Stimulated activated CD8-positive, alpha-beta memory T cell treated with anti-CD3 and anti-CD28 coated beads, Interleukin-7, amount 100 ng/mL, for 4 hours (primary cell): ENCODE results near the gene RBM18.

Source experiments
- DNase-seq, 2 donors: peaks; one replicate each; pipeline ENCODE4 v3.0.0-alpha.2; 2020; ENCODE audit warnings: low read depth in 2 of 2

The RBM18 gene

DNA sequence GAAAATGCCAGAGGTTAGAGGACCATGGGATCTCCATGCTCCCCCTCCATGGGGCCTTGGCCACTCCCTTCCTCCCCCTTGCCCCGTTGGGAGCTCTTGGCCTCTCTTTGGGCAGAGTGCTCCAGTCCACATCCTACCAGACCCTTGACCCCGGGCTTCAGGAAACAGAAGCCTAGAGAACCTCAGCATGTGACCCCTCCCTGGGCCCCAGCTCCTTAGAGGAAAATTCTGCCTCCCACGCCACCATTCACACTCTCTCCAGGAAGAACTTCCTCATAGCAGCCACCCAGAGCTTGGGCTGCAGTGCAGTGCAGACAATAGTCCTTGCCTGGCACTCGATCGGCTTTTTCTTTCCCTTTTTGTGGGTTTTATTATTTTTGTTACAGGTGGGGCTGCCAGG, 41.8 kb downstream of the RBM18 start:
- DNase-seq = no peak

DNA sequence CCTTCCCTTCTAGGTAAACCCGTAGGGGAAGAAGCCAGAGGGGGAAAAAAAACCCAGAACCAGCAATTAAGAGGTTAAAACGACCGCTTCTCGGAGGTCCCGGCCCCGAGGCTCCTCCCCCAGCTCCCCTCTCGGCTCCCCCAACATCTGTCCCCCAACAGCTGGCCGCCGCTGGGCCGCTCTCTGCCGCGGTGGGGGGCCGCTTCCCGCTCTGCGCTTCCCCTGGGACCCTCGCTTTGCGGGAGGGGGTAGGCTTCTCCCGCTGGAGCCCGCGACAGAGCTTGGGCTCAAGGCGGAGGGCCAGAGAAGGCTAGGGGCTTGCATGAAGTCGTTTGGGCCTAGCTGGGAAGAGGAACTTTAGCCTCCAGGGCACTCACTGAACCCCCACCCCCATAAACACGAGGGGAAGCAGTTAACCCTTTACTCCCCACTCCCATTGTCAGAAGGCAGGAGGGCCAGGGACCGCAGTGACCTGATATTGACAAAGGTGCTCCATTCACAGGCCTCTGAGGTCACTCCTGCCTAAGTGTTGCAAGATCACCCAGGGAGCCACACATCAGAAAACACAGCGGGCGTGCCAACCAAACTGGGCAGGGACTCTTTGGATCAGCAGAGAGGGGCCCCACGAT, 43.3 kb downstream of the RBM18 start:
- DNase-seq = no peak

DNA sequence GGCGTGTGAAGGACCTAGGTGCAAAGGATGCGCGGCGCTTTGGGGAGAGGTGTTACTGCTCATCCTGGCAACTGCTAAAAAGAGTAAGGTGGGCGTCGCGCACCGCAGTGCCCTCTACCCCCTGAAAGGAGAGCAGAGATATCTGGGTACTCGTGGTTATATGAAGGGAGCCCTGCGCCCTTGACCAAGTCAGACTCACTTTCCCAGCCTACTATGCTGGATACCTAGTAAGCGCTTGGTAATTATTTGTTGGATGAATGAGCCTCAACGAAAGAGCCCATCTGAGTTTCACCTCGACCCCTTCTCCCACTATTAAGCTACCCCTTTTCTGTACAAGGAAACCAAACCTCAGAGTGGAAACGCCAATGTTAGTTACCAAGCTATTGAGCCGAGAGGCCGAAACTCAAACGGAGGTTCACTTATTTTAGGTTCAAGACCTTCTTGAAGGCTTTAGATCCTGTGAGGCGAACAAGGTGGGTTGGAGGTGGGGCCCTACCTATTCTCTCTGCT, 43.9 kb downstream of the RBM18 start:
- DNase-seq = no peak

DNA sequence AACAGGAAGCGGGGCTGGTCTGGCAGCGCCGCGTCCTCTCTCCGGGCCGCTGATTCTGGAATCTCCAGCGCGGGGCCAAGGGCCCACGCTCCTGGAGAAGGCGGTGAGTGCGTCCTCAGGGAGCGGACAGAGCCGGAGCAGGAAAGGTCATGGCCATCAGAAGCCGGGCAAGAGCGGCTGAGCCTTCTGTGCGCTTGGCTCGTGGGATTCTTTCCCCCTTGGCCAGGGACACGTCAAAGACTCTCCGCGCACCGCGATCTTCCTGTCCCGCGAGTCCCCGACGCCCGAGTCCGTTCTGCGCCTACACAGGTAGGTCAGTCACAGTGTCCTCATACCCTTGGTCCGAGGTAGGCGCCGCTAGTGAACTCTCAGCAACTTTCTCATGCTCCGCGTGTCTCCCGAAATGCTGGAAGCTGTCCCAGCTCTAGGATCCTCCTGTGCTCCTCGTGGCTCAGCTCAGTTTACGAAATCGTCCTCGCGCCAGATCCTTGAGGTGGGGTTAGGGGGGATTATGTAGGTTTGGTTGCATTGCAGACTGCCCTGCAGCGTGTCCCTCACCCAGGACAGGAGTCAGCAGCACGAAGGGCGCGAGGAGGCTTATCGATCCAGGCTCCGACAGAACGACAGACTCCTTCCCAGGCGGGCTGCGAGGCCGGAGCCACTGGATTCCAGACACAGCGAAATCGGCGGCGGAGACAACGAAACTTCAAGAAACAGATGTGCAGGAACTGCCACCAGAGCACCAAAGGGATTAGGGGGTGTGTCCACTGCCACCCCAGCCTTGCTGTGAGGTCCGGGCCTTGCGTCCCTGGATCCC, 44.6 kb downstream of the RBM18 start:
- DNase-seq = no peak

DNA sequence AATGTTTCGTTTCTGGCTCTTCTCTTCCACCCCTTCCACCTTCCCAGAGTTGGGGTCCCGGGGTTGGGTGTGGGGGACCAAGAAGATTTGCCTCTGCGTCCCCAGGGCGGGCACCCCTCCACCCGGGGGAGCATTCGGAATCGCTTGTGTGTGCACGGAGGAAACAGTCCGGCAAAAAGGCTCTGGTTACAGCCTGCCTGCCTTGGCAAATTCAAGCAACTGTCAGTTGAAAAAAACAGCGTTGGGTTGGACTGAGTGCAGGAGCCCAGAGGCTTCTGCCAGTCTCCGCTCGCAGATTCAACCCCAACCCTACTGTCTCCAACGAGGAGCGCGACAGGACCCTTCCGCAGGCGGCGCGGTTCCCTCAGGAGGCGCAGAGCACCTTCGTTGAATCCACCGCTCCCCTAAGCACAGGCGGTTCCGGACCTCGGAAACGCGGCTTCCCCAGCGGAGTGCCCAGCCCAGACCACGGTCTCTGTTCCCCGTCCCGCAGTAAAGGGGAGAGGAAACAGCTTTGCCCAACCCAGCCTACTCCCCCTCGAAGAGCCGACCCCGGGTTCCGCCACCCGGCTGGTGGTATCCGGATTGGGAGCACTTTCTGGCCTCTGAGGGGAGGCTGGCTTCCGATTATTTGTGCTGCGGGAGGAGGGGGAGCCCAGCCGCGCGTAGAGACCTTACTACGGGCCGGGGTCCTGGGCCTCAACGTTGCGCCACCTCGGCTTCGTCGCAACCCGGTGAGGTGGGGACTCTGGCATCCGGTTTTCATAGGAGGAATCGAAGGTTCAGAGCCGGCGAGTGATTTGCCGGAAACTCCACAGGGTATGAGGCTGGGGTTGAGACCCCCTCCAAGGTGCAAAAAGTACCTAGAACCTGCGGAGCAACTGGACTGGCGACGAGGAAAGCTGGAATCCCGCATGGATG, 45.4 kb downstream of the RBM18 start:
- DNase-seq = no peak

DNA sequence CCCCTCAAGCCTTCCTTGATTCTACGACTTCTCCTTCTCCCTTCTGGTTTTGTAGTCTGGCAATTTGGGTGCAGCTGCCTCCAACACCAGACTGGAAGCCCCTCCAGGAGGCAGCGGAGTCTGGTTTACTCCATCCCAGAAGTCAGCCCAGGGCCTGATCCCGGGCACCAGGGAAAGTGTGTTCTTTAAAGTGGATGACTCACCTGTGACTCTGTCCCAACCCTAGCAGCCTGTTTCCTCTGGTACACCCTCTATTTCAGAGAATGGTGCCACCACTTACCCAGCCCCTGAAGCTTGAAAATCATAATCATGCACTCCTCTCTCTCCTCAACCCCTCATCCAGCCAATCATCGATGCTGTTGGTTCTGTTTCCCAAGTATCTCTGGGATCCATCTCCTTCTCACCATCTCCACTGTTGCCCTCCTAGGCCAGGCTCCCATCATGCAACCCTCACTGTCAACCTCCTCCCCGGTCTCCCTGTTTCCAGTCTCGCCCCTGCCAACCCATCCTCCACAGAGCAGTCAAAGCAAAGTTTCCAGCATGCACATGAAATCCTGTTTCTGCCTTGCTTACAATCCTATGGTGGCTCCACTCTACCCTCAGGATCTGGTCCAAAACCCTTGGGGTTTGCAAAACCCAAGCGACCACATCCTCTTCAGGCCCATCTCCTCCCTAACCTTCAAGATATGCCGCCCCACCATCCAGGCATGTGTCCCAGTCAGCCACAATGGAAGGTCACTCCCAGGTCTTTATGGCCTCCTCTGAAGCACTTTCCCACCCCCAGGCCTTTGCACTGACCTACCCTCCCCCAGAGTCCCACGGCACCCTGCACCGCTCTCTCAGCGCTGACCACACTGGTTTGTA, 46.3 kb downstream of the RBM18 start:
- DNase-seq = no peak

GRCh38 chr9:122217640-122218039, 47.0 kb downstream of the RBM18 start:
- DNase-seq = no peak

DNA sequence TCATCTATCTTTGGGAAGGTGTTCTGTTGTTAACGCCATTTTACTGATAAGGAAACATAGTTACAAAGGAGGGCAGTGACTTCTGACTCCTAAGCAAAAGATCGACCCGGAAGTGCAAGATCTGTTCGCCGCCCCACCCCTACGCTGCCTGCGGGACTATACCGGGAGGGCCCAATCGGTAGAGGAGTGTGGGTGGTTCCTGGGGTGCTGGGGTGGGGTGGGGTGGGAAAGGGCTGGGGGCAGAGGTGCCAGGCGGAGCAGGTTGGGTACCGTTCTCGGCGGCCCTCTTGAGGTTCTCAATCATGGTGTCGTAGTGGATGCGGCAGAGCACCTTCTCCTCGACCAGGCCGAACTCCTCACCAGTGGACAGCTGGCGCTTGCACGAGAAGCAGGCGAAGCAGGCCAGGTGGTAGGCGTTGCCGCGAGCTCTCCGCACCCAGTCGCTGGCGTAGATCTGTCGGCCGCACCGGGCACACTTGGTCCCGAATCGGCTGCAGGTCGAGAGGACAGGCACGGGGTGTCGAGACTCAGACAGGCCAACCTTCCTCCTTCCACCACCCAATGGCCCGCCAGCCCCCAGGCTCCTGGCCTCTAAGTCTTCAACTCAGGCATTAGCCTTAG, 47.7 kb downstream of the RBM18 start:
- DNase-seq = no peak

GRCh38 chr9:122216138-122216797, 48.4 kb downstream of the RBM18 start:
- DNase-seq = no peak

DNA sequence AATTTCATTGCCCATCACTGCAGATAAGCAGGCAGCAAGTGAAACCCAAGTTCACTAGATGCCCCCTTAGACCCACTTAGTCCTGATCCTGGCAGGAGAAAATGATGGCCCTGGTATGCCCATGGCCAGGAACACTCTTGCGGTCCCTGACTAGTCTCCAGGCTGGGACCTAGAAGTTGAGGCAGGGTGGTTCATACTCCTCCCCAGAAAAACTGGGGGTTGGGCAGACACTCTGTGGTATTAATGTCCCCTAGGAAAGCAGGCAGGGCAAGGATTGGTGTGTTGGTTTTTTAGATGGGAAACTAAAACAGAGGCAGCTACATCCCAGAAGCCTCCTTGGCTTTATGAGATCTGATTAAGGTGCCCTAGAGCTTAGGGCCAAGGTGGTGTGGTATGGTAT, 49.0 kb downstream of the RBM18 start:
- DNase-seq = no peak

GRCh38 chr9:122214507-122214906, 50.1 kb downstream of the RBM18 start:
- DNase-seq = no peak

DNA sequence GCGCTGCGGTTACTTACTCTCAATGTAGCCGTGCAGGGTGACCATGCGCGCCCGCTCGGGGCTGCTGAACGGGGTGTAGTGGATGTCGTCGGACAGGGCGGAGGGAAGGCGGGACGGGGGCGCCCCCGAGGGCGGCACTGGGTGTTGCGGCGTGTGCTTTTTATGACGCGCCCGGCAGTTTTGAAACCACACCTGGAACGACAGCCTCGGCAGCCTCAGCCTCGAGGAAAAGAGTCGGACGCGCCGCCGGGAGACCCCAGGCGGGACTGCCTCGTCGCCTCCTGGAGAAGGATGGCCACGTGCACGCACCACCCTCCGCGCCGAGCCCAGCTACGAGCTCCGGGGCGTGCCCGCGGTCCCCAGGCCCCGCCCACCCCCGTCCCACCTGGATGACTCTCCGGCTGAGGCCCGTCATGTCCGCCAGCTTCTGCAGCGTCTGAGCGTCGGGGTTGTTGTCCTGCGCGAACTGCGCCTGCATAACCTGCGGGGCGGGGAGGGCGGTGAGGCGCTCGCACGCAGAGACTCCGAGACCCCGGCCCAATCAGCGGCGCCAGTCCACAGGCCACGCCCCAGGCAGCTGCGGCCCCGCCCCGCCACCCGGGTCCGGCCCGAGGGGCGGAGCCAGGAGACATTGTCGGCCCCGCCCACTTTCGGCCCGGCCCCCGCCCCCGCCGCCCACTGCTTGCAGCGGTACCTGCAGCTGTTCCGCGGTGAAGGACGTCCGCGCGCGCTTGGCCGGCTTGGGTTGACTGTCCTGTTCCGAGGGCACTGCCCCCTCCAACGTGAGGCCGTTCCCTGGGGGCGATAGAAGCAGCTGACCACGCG, 50.8 kb downstream of the RBM18 start:
- peak in 1 of 2 donors; percentile 20 for DNase-seq

GRCh38 chr9:122213102-122213588, 51.5 kb downstream of the RBM18 start:
- no peak for DNase-seq

DNA sequence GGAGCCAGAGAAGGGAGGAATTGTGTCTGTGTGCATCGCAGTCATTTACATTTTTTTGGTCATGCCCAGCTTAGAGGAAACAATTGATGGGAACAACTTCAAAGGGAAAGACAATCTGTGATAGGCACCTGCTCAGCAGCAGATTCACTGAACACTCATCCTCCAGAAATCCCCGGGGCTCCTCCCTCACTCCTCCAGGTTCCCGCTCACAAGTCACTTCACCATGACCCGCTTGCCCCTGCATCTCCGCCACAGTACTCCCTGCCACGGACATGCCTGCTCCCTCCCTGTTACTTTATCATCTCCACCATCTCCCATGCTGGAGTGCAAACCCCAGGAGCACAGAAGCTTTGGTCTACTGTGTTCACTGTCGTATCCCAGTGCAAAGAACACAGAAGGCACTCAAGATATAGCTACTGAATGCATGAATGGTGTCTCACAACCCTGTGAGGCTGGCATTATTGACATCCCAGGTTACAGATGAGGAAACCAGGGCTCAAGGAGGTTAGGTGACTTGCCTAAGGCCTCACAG, 52.1 kb downstream of the RBM18 start:
- no peak for DNase-seq

- no peak for DNase-seq
Observed at GRCh38 chr9:122209451-122209850, 55.2 kb downstream of the RBM18 start.

- DNase-seq = no peak
Observed at GRCh38 chr9:122207096-122207495, 57.5 kb downstream of the RBM18 start.

- no peak for DNase-seq
Observed at GRCh38 chr9:122206118-122207046, 58.3 kb downstream of the RBM18 start.

GRCh38 chr9:122205176-122205575, 59.5 kb downstream of the RBM18 start:
- no peak for DNase-seq
